HG02610 (cell line): ENCODE results near the gene PRDM2.
A peak's percentile ranks its signal among the peaks of the same experiment; 100 is the strongest.

Experiments
- ATAC-seq: cut with Tn5 transposase; IDR thresholded peaks from one replicate; pipeline ENCODE4 v1.9.1; 2021; ENCODE audit warnings: mild to moderate bottlenecking, moderate library complexity; ENCODE audit not compliant: unreplicated experiment

Gene PRDM2

GRCh38 chr1:13730751-13731482 is 30.9 kb downstream of the PRDM2 start:
- ATAC-seq = peak; percentile 91

- no peak for ATAC-seq
Measured at GRCh38 chr1:13731897-13732296, 31.9 kb downstream of the PRDM2 start.

GRCh38 chr1:13732971-13733667 is 33.1 kb downstream of the PRDM2 start:
- ATAC-seq = no peak

- ATAC-seq = no peak
Measured at GRCh38 chr1:13733711-13734110, 33.7 kb downstream of the PRDM2 start.

- ATAC-seq = no peak
Measured at GRCh38 chr1:13735168-13735930, 35.4 kb downstream of the PRDM2 start.

- no peak for ATAC-seq
Measured at GRCh38 chr1:13737398-13737797, 37.4 kb downstream of the PRDM2 start.

- ATAC-seq = no peak
Measured at GRCh38 chr1:13746342-13746741, 46.4 kb downstream of the PRDM2 start.

GRCh38 chr1:13748610-13749505 is 48.9 kb downstream of the PRDM2 start:
- peak; percentile 74 for ATAC-seq

GRCh38 chr1:13749543-13750341 is 49.8 kb downstream of the PRDM2 start:
- peak; percentile 22 for ATAC-seq

GRCh38 chr1:13751458-13751871 is 51.5 kb downstream of the PRDM2 start:
- no peak for ATAC-seq

GRCh38 chr1:13751985-13752384 is 52.0 kb downstream of the PRDM2 start:
- no peak for ATAC-seq

- ATAC-seq = no peak
Measured at GRCh38 chr1:13752852-13753251, 52.9 kb downstream of the PRDM2 start.

GRCh38 chr1:13753636-13754402 is 53.8 kb downstream of the PRDM2 start:
- ATAC-seq = peak; percentile 48

- ATAC-seq = no peak
Measured at GRCh38 chr1:13754510-13755103, 54.6 kb downstream of the PRDM2 start.

GRCh38 chr1:13756557-13757315 is 56.7 kb downstream of the PRDM2 start:
- no peak for ATAC-seq

GRCh38 chr1:13757693-13758092 is 57.7 kb downstream of the PRDM2 start:
- no peak for ATAC-seq

GRCh38 chr1:13759072-13759471 is 59.1 kb downstream of the PRDM2 start:
- ATAC-seq = no peak

GRCh38 chr1:13760340-13760739 is 60.4 kb downstream of the PRDM2 start:
- ATAC-seq = no peak
